ENCODE data around the gene MYCBP2.
A peak's percentile ranks its signal among the peaks of the same experiment; 100 is the strongest.
"Not testable (repeated sequence)": the region's sequence is repeated elsewhere in the genome, so short reads cannot be mapped to it uniquely, and the experiment has no call there.

Gene MYCBP2

GRCh38 chr13:77338329-77338728 lies 11.4 kb upstream of the MYCBP2 start:
- no peak for DNase-seq

- no peak for DNase-seq
These were observed 10.3 kb upstream of the MYCBP2 start for GRCh38 chr13:77337159-77337558.

DNA sequence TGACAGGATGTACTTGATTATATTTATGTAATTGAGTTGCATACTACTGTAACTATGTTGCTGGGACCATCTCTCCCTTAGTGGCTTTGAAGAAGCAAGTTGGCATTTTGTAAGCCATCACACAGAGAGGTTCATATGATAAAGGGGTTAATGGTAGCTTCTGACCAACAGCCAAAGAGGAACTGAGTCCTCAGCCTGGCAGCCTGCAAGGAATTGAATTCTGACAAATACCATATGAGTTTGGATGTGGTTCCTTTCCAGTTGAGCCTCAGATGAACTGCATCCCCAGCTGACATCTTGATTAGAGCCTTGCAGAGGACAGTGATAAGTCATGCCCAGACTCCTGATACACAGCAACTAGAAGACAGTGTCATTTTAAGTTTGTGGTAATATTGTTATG lies 8.6 kb upstream of the MYCBP2 start:
- peak in 1 of 2 donors; percentile 24 for DNase-seq

DNA sequence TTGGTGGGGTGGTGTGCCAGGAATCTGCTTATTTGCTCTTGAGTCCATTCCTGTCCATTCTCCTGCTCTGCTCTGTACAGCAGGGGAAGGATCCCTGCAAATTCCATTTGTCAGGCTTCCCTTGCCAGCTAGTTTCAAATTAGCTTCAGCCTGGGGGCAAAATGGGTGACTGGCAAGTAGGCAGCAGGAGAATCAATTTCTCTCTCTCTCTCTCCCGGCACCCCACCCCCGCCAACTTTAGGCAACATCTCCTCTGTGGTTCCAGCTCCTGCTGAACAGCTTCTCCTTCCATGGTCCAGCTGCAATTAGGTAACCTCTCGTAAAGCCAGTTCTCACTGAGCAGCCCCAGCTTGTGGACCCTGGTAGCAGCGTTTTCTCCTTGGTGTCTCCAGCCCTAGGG lies 6.7 kb upstream of the MYCBP2 start:
- DNase-seq = peak; percentile 57 to 59

- no peak for DNase-seq
These were observed 4.5 kb upstream of the MYCBP2 start for GRCh38 chr13:77331421-77331820.

DNA sequence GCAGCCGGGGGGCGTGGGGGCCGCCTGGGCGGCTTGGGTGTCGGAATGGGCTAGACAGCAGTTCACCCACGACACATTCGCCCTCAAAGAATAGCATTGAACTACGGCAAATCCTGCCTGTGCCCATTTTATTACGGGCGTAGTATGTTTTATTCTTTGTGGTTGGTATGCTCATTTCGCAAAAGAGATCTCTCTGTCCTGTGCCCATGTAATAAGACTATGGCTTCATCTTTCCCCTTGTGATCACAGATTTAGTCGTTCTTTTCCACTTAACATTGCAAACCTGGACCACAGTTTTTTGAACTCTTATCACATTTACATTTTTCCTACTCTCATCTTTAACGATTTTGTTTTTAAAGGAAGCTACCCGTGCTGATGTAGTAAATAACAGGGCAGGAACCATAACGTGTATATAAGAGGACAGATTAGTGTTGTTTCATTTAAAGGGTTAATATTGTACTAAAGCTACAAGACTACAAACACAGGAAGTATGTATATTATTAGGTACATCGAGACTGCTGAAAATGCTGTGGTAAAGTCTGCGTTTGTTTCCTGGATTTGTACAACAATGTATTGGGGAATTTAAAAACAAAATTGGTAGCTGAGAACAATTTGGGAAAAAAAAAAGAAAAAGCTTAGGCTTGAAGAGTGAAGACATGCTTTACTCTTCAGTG lies 3.2 kb upstream of the MYCBP2 start:
- no peak for DNase-seq

GRCh38 chr13:77329133-77329910 lies 2.4 kb upstream of the MYCBP2 start:
- DNase-seq = peak; percentile 80 to 84

DNA sequence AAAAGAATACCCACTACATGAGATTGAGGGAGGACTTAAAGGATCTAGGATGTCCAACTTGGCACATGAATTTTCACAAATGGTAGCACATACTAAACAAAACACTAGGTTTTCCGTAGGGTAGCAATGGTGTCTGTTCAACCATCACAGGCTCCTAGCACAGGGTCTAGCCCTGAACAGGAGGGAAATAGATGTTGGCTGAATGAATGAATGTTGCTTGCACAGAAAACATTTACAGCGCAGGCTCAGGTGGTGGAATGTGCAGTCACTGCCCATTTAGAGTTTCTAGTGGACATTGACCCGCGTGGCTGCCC lies 1.9 kb upstream of the MYCBP2 start:
- no peak for DNase-seq

DNA sequence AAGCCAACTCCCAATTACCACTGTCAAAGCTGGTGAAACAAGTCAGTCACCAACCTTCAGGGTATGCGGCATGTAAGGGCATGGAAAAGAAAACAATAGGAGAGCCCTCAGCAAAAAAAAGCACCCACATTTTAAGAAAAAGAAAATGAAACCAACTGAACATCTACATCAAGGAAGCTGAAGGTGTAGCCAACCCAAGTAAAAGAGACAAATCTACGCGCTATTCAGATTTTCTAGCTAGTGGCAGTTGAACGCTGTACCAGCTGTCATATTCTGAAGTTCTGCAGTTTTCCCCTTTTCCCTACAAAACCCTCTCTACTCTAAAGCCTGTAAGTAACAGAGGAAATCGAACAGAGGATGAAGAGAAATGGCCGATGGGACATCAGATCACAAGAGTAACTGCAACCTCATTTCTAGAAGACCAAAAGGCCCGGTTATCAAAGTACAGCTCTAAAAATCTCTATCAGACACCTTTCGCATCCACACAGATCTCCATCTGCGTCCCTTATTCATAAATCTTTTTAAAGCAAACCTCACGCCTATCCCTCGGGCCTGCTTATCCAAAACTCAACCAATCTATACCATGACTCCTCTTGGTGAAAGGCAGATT lies 1.4 kb downstream of the MYCBP2 start:
- DNase-seq = peak; percentile 30 to 32

DNA sequence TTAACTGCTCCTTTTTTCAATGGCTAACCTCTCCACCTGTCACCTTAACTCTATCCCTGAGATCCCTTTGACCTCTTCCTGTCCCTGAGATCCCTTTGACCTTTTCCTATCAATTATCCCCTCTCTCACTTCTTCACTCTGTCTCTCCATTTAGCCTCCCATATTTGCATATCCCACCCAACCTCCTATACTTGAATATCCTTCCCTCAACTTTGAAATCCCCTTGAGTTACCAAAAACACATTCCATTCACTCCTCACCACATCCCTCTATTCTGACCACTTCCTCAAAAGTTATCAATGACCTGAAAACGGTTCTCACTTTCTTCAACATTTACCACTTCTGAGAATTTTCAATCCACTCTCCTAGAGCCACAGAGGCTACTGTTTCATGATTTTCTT lies 3.0 kb downstream of the MYCBP2 start:
- no peak for DNase-seq

DNA sequence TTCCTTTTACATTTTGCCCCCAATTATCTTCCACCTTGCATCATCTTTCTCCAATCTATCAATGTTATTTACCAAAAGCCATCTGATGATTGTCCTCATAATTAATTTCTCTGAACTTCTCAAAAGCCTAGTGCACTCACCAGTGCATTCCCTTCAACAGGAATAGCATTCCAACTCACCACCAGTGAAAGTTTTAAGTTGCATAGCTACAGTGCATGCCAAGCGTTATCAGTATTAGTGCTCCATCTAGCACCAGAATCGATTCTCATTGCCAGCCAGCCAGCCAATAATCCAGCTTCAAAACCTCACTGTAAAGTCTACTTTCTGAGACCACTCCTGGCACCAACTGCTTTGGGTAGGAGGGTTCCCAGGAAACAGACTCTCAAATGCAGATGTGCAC lies 7.4 kb downstream of the MYCBP2 start:
- DNase-seq = no peak

DNA sequence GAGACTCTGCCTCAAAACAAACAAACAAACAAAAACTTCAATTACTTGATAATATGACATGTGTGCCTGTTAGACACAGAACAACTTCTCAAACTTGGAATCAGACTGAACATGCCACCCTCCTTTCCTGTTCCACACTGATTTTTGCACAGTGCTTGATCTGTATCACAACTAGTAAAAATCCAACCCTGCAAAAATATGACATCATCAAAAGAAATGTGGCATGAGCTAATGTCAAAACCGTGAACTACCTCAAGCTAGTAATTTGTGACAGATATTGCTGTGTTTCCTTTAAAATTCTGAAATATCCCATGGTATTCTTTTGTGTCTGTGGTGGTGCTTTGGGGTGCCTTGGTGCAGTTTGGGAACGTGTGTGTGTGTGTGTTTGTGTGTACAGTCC lies 8.2 kb downstream of the MYCBP2 start:
- DNase-seq = no peak

DNA sequence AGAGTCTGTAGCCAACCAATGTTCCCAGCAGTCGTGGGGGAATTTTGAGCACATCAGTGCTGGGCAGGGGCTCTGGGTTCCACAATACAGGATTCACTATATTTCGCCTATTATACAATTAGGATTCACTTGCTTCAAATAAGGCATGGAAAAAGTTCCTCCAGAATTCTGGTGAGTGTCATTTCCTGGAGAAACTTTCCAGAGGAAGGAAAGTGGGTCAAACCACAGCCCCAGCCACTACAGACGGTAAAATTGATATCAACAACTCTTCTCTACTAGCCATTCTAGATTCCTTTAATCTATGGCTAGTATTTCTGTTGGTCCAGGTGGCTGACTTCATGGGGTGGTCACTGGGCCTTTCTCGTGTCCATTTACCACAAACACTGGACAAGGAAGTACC lies 10.5 kb downstream of the MYCBP2 start:
- DNase-seq = no peak

DNA sequence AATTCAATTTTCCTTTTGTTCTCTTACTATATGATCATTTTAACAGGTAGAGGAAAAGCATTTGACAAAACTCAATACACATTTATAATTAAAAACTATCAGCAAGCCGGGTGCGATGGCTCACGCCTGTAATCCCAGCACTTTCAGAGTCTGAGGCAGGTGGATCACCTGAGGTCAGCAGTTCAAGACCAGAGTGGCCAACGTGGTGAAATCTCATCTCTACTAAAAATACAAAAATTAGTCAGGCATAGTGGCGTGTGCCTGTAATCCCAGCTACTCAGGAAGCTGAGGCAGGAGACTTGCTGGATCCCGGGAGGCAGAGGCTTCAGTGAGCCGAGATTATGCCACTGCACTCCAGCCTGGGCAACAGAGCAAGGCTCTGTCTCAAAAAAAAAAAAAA lies 11.4 kb downstream of the MYCBP2 start:
- not testable (repeated sequence) for DNase-seq

DNA sequence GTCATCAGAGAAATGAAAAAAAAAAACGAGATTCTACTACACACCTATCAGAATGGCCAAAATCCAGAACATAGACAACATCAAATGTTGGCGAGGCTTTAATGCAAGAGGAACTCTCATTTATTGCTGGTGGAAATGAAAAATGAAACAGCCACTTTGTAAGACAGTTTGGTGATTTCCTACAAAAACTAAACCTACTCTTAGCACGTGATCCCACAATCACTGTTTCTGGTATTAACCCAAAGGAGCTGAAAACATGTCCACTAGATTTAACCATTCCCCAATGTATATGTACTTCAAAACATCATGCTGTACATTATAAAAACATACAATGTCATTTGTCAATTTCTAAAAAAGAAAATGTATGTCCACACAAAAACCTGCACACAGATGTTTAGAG lies 13.0 kb downstream of the MYCBP2 start:
- no peak for DNase-seq

GRCh38 chr13:77312311-77312710 lies 14.6 kb downstream of the MYCBP2 start:
- no peak for DNase-seq

GRCh38 chr13:77310579-77311279 lies 16.2 kb downstream of the MYCBP2 start:
- DNase-seq = no peak

DNA sequence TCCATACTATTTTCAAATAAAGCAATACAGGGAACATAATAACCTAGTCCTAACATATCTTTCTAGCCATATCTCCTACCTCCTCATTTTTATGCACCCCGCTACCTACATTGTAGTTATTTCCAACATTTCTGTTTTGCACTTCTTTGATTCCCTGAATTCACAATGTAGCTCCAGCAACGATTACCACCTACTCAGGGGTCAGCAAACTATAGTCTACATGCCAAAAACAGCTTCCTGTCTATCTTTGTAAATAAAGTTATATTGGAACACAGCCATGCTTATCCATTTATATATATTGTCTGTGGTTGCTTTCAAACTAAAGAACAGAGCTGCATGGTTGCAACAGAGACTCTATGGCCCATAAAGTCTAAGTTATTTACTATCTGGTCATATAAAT lies 16.7 kb downstream of the MYCBP2 start:
- DNase-seq = no peak

DNA sequence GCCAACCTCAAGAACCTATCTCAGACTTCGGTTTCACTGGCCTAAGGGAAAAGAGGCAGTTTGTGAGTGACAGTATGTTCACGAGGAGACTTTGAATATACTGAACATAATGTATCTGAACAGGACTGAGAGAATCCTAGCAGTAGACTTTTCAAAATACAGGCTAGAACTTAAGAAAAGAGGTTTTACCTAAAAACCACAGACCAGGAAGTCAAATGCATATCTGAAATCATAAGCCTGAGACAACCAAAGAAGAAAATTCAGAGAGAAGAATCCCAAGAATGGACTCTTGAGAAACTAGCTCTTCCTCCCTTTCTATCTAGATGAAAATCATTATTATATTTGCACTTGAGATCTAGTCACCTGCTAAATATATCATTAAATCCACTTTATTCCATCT lies 17.6 kb downstream of the MYCBP2 start:
- no peak for DNase-seq

- no peak for DNase-seq
These were observed 20.4 kb downstream of the MYCBP2 start for GRCh38 chr13:77306458-77306857.

GRCh38 chr13:77305266-77305665 lies 21.6 kb downstream of the MYCBP2 start:
- DNase-seq = peak; percentile 62 to 83

DNA sequence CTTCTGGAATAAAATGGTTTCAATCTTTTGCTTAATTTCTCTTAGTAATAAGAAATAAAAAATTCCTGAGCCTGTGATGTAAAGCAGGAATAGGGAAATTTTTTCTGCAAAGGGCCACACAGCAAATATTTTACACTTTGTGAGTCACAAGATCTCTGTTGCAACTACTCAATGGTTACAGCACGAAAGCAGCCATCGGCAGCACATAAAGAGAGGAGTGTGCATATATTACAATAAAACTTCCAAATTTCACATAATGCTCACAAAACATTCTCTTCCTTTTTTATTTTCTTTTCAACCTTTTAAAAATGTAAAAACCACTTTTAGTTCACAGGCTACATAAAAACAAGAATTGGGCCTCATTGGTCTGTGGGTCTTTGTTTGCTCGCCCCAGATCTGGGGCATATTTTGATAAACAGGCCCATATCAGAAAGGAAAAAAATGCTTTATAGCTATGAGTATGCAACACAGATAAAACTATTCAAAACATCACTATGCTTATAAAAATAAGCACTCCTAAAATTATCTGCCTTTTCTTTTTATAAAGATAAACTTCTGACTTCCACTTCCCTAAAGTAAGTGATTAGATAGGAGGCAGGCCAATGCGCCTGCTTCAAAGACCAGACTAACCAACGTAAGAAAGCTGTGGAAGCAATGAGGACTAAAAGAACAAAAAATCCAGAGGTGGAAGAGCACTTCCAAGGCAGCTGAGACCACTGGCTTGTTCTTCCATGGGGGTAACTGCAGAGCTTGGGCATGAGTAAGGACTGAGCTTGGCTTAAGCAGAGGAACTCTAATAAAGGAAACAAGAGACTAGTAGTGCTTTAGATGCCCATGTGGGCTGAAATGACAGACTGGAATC lies 26.5 kb downstream of the MYCBP2 start:
- peak; percentile 81 to 85 for DNase-seq

DNA sequence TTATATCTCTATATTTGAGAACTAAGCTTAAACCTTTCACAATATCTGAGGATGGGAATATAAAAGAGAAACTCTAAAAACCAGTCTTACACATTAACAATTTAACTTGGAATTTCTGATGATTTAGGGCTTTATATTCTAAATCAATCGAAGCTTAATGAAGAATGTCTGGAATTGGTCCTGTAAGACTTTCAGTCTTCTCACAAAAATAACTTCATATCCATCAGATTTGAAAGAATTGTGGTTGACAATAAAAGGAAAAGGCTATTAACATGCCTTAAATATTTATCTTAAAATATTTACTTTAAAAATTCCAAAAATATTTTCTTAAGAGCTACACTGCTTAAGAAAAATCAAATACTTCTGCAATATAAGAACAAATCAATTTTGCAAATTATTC lies 27.3 kb downstream of the MYCBP2 start:
- no peak for DNase-seq
